ENCODE measurements around the gene IDI2.

- TF ChIP-seq POLR2A (IDR thresholded peaks at IDR 0.05; ENCODE audit: borderline replicate concordance, extremely low read depth, insufficient read depth, insufficient read length) (no peak), EZH2 (IDR thresholded peaks at IDR 0.05) (no peak), SP1 (IDR thresholded peaks at IDR 0.05; ENCODE audit: low read depth) (no peak), POLR2AphosphoS5 (IDR thresholded peaks at IDR 0.05; ENCODE audit: low read depth, low read length) (no peak), CEBPB (IDR thresholded peaks at IDR 0.05; ENCODE audit: low read depth) (no peak)
These were observed 33.2 kb downstream of the IDI2 start for GRCh38 chr10:992467-992866.
